SK-MEL-5 (cell line): Measurements from ENCODE around the gene VPS13D. TPM values are rescaled to one million over a fixed set of nuclear protein-coding genes. Genes with fewer than 3 reads are reported as not detected.
A peak's percentile ranks its signal among the peaks of the same experiment; 100 is the strongest.

Source experiments
- DNase-seq: peaks from one replicate; pipeline ENCODE4 v3.0.0-alpha.2; 2016; ENCODE audit warnings: low read depth, low spot score
- in situ Hi-C: cut with HindIII; loops from 2 replicates; pipeline ENCODE4 v1.10.0; 2016; ENCODE audit warnings: low sequenced_read_pairs, high pct_unique_total_duplicates, low pct_unique_long_range_greater_than_20kb
- total RNA-seq: library from RNA; depleted of rRNA; stranded (reverse); fragments of >200 nt; shearing (Covaris generic); gene quantifications from 2 replicates; pipeline ENCODE4 v1.2.3, GENCODE V29; 2014

VPS13D gene
- total RNA-seq, 1 experiment from 2014 or later, result 8.9 TPM

GRCh38 chr1:12544357-12544756 lies 314.5 kb downstream of the VPS13D start:
- in situ Hi-C loops, result no loop called here
- DNase-seq, result no peak

- in situ Hi-C loops, result no loop called here
- DNase-seq, result no peak
These were observed 315.2 kb downstream of the VPS13D start for GRCh38 chr1:12544992-12545391.

GRCh38 chr1:12546771-12547585 lies 317.1 kb downstream of the VPS13D start:
- in situ Hi-C loops, result no loop called here
- no peak for DNase-seq

GRCh38 chr1:12547586-12548225 lies 317.9 kb downstream of the VPS13D start:
- in situ Hi-C loops, result no loop called here
- no peak for DNase-seq

GRCh38 chr1:12548279-12548972 lies 318.6 kb downstream of the VPS13D start:
- in situ Hi-C loops, result no loop called here

GRCh38 chr1:12548973-12549459 lies 319.2 kb downstream of the VPS13D start:
- no peak for DNase-seq
- in situ Hi-C loops, result no loop called here

More at GRCh38 chr1:12548279-12548972, 318.6 kb downstream of the VPS13D start:
- DNase-seq, result no peak

GRCh38 chr1:12549460-12550349 lies 319.9 kb downstream of the VPS13D start:
- DNase-seq, result peak; percentile 51
- in situ Hi-C loops, result no loop called here

- DNase-seq, result no peak
- in situ Hi-C loops, result no loop called here
These were observed 321.8 kb downstream of the VPS13D start for GRCh38 chr1:12551584-12551983.

GRCh38 chr1:12552111-12552888 lies 322.5 kb downstream of the VPS13D start:
- DNase-seq, result no peak
- in situ Hi-C loops, result no loop called here

GRCh38 chr1:12552951-12553921 lies 323.4 kb downstream of the VPS13D start:
- no peak for DNase-seq
- in situ Hi-C loops, result no loop called here

- in situ Hi-C loops, result no loop called here
- DNase-seq, result peak; percentile 32
These were observed 324.1 kb downstream of the VPS13D start for GRCh38 chr1:12553963-12554362.

GRCh38 chr1:12554521-12555305 lies 324.9 kb downstream of the VPS13D start:
- in situ Hi-C loops, result no loop called here

GRCh38 chr1:12555411-12556367 lies 325.9 kb downstream of the VPS13D start:
- in situ Hi-C loops, result no loop called here

More at GRCh38 chr1:12554521-12555305, 324.9 kb downstream of the VPS13D start:
- DNase-seq, result no peak

GRCh38 chr1:12556368-12556930 lies 326.6 kb downstream of the VPS13D start:
- in situ Hi-C loops, result no loop called here
- DNase-seq, result peak; percentile 97

More at GRCh38 chr1:12555411-12556367, 325.9 kb downstream of the VPS13D start:
- DNase-seq, result no peak
